Heart left ventricle (tissue), 16 donors: ENCODE results near the gene FCER1G. TPM values are rescaled to one million over a fixed set of nuclear protein-coding genes. Genes with fewer than 3 reads are reported as not detected.
"Not testable (repeated sequence)": the region's sequence is repeated elsewhere in the genome, so short reads cannot be mapped to it uniquely, and the experiment has no call there.

Experiments
- ATAC-seq, 4 donors: fragments of 200-7000 bp; cut with Tn5 transposase; one replicate each; pipeline ENCODE4 v1.9.1; 2020 to 2022; ENCODE audit warnings: moderate library complexity in 4 of 4, mild to moderate bottlenecking in 3 of 4, moderate number of reproducible peaks in 1 of 4
- DNase-seq, 5 donors: peaks; one replicate each; pipeline ENCODE4 v3.0.0-alpha.2; 2020
- H3K27ac ChIP-seq, 12 donors: fragments of 200-600 bp; sonication (generic) in 4 of 12; one replicate each; pipeline versions ENCODE4 v1.5.0 to v1.8.0; 2016 to 2022; ENCODE audit warnings: mild to moderate bottlenecking in 2 of 12
- H3K27me3 ChIP-seq, 9 donors: fragments of 200-600 bp; sonication (generic) in 2 of 9; one replicate each; pipeline versions ENCODE4 v1.5.1 to v1.8.0; 2016 to 2022; ENCODE audit warnings: mild to moderate bottlenecking in 3 of 9
- H3K36me3 ChIP-seq, 9 donors: fragments of 200-600 bp; sonication (generic) in 2 of 9; one replicate each; pipeline versions ENCODE4 v1.5.0 to v1.8.0; 2018 to 2022; ENCODE audit warnings: mild to moderate bottlenecking in 2 of 9
- H3K4me1 ChIP-seq, 12 donors: fragments of 200-600 bp; sonication (generic) in 4 of 12; one replicate each; pipeline versions ENCODE4 v1.5.0 to v1.8.0; 2016 to 2022; ENCODE audit warnings: mild to moderate bottlenecking in 3 of 12
- H3K4me3 ChIP-seq, 12 donors: fragments of 200-600 bp; sonication (generic) in 4 of 12; one replicate each; pipeline versions ENCODE4 v1.5.0 to v1.8.0; 2017 to 2022; ENCODE audit warnings: mild to moderate bottlenecking in 9 of 12, moderate library complexity in 4 of 12
- H3K9me3 ChIP-seq, 12 donors: fragments of 200-600 bp; sonication (generic) in 4 of 12; one replicate each; pipeline versions ENCODE4 v1.5.0 to v1.8.0; 2016 to 2022; ENCODE audit warnings: mild to moderate bottlenecking in 1 of 12
- CTCF ChIP-seq, 12 donors: fragments of 200-600 bp; sonication (generic) in 4 of 12; IDR thresholded peaks; one replicate each; pipeline versions ENCODE4 v1.5.0 to v1.8.0; 2018 to 2022; ENCODE audit warnings: antibody characterized with exemption in 12 of 12, mild to moderate bottlenecking in 5 of 12
- POLR2A ChIP-seq, 2 donors: fragments of 450-650 bp; IDR thresholded peaks; one replicate each; pipeline ENCODE4 v1.6.1; 2017; ENCODE audit warnings: antibody characterized with exemption in 2 of 2, mild to moderate bottlenecking in 2 of 2, moderate library complexity in 2 of 2
- WGBS, 4 donors: extraction: QIAGEN DNeasy Blood & Tissue Kit in 2 of 4; methylation state at CpG; one replicate each; pipeline versions ENCODE4 v1.1.5 to v1.1.7; 2013 to 2018; 5-methylcytosine and 5-hydroxymethylcytosine counted together
- intact Hi-C, 10 donors: fragments of 100-400 bp; cut with DNase I; formaldehyde crosslinking; loops; one replicate each; pipeline versions ENCODE4 v1.11.1 to v1.14.2; 2022
- polyA plus RNA-seq, 2 donors: library from polyadenylated mRNA; stranded (reverse); fragments of 200-250 nt; gene quantifications; one replicate each; pipeline ENCODE4 v1.2.3, GENCODE V29; 2013
- total RNA-seq, 9 donors: library from RNA; depleted of rRNA in 2 of 9; stranded (reverse); fragments of >200 nt in 2 of 9; fragmentation: NEBNext Ultra II Directional in 3 of 9; extraction: Animal tissue kit (Norgen Biotek cat#: 25700) in 3 of 9; gene quantifications; one replicate each; pipeline versions ENCODE4 v1.1.0 to v1.2.4, GENCODE V29; 2016 to 2023
- donor health status: ischemic (EF 13 %, LVEDD 7.1; RV severe dilation, severe dysfunction).
- donor health status: healthy with polysubstance abuse.
- donor health status: DM: no; HTN: yes; CAD: no.
- donor health status: DM: no; HTN: no; CAD: no.
- donor health status: ischemic (EF 25% LVEDD 6.9; RV normal size, moderate dysfunction).
- donor health status: ischemic (EF 25% LVEDD 5.7; RV mildly dilated, moderate dysfunction).
- donor health status: healthy.
- donor health status: DM: yes; HTN: yes; CAD: no.
- donor health status: ischemic (EF 35%, LVEDD 5.7; RV mildly dilated, moderate dysfunction).
- donor health status: nonischemic (EF 11% LVEDD 7.7; RV severe dilation, severe dysfunction).
- donor health status: DM: yes; HTN: yes; CAD: no.
- donor health status: PGD.
- donor health status: ischemic (EF 29% LVEDD 5.4; RV normal size, mild dysfunction).
- donor health status: nonischemic (EF 23%, LVEDD 6.1; RV moderate dilation, normal function).

FCER1G gene
- total and polyA plus RNA-seq, 11 donors: 2.9 to 157 (median 17.1) TPM

DNA sequence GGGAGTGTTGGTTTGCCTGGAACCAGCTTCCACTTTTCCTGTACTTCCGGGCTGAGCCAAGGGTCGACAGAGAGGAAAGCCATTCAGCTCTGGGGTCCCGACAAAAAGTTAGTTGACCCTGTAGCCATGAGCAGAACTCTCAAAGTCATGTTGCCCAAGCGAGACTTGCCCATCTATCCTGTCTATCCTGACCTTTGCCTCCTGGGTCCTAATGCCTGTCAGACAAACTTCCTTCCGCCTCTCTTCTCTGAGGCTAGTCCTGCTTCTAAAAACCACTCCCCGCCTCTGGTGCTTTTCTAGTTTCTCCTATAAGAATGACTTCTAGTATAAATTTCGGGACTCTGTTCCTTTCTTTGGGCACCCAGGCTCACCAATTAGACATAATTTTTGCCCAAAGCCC is 35.7 kb downstream of the FCER1G start:
- 71 to 83% (median 75%) methylated on average over 7 of the region's 7 CpGs for WGBS, 4 donors
- TF ChIP-seq CTCF (IDR thresholded peaks at IDR 0.05): no peak
- no peak for TF ChIP-seq POLR2A (IDR thresholded peaks at IDR 0.05)
- Histone ChIP-seq H3K27me3 (no peaks in the 10 kb centered on the region), H3K36me3 (no peaks in the 10 kb centered on the region), H3K4me3 (no peak overlapping the region), H3K9me3 (peaks cover 0 to 14% (median 4%) of the 10 kb centered on the region in 12 donors), H3K27ac (no peak overlapping the region), H3K4me1 (no peaks in the 10 kb centered on the region)
- DNase-seq (no peak), ATAC-seq (no peak)
- intact Hi-C loops: no loop called here

DNA sequence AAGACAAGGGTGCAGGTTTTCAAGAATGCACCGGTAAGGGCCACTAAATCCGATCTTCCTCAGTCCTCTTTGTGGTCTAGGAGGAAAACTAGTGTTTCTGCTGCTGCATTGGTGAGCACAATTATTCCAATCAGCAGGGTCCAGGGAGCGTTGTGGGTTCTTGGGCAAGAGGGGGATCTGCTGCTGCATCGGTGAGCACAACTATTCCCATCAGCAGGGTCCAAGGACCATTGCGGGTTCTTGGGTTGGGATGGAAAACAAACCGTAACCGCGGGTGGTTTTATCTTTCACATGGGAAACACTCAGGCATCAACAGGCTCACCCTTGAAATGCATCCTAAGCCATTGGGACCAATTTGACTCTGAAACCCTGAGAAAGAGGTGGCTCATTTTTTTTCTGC is 36.5 kb downstream of the FCER1G start:
- intact Hi-C loops: no loop called here
- 88 to 96% (median 96%) methylated on average over 8 of the region's 8 CpGs for WGBS, 4 donors
- no peaks in the 10 kb centered on the region for H3K36me3 ChIP-seq

DNA sequence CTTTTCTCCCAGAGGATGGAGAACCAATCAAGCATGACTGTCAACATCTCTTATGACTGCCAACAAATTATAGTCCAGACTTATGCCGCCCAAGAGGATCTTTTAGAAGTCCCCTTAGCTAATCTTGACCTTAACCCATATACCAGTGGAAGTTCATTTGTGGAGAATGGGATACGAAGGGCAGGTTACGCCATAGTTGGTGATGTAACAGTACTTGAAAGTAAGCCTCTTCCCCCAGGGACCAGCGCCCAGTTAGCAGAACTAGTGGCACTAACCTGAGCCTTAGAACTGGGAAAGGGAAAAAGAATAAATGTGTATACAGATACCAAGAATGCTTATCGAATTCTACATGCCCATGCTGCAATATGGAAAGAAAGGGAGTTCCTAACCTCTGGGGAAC is 40.2 kb downstream of the FCER1G start:
- Histone ChIP-seq H3K27me3 (peaks cover 13 to 34% (median 28%) of the 10 kb centered on the region in 9 donors), H3K9me3 (peaks cover 0 to 25% (median 12%) of the 10 kb centered on the region in 12 donors)
- 77 to 87% (median 82%) methylated on average over 5 of the region's 5 CpGs for whole genome bisulfite sequencing, 4 donors
- H3K36me3 ChIP-seq, H3K4me1 ChIP-seq, H3K27ac ChIP-seq, intact Hi-C loops, ATAC-seq, H3K4me3 ChIP-seq, DNase-seq: not testable (repeated sequence)

More for the DNA sequence above, 36.5 kb downstream of the FCER1G start:
- Histone ChIP-seq H3K9me3 (peaks cover 0 to 17% (median 5%) of the 10 kb centered on the region in 12 donors), H3K27ac (no peak overlapping the region), H3K27me3 (no peaks in the 10 kb centered on the region), H3K4me3 (no peak overlapping the region), H3K4me1 (no peaks in the 10 kb centered on the region)
- no peak for DNase-seq
- TF ChIP-seq POLR2A (IDR thresholded peaks at IDR 0.05): no peak
- no peak for TF ChIP-seq CTCF (IDR thresholded peaks at IDR 0.05)
- no peak for ATAC-seq

GRCh38 chr1:161255955-161256520 is 40.9 kb downstream of the FCER1G start:
- H3K4me1 ChIP-seq, ATAC-seq, intact Hi-C loops, H3K4me3 ChIP-seq, H3K36me3 ChIP-seq, H3K27ac ChIP-seq, DNase-seq: not testable (repeated sequence)
- Histone ChIP-seq H3K27me3 (peaks cover 13 to 40% (median 33%) of the 10 kb centered on the region in 9 donors), H3K9me3 (peaks cover 0 to 18% (median 10%) of the 10 kb centered on the region in 12 donors)
- 82 to 94% (median 84%) methylated on average over 4 of the region's 4 CpGs for WGBS, 4 donors

- H3K36me3 ChIP-seq, intact Hi-C loops, H3K27ac ChIP-seq, ATAC-seq, H3K4me3 ChIP-seq, DNase-seq, H3K4me1 ChIP-seq: not testable (repeated sequence)
- Histone ChIP-seq H3K27me3 (peaks cover 13 to 44% (median 33%) of the 10 kb centered on the region in 9 donors), H3K9me3 (peaks cover 0 to 17% (median 10%) of the 10 kb centered on the region in 12 donors)
- WGBS, 4 donors: 94 to 97% (median 96%) methylated on average over 3 to 5 of the region's 5 CpGs
Measured at GRCh38 chr1:161257109-161257508, 42.0 kb downstream of the FCER1G start.
